ENCODE data around the gene LRRC18.

LRRC18 gene

DNA sequence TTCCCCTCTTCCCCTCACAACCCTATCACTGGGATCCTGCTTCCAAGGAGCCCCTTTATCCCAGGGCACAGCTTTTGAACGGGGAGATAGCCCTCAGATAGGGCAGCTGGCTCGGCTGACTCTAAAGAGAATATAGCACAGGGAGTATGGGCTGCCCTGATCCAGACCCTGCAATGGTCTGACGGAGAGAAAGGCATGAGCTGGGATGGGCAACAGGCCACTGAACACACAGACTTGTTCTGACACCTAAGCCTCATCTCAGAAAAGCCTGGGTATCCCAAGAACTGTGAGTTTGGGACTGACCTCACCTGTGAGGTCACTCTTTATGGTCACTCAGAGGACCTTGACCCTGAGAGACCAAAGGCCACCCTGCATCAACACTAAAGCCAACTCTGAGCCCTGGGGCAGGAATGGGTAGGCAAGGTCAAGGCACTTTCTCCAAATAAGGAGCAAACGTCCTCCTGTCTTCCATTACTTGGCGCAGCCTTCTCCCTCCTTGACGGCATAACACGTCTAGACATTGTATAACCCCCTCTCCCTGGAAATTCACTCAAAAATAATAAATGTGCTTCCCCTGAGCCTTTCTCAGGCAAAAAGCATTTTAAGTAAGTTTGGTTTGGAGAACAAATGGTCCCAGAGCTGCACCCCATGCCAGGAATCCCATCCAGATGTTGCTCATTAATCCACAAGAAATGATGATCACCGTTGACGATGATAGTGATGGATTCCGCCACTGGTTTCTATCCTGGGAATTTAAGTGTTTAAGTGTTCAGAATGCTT, 8.2 kb upstream of the LRRC18 start:
- no peak overlapping the region for H3K4me3 ChIP-seq (ENCODE audit: low read length)
- DNase-seq (ENCODE audit: low read depth, low spot score): no peak

DNA sequence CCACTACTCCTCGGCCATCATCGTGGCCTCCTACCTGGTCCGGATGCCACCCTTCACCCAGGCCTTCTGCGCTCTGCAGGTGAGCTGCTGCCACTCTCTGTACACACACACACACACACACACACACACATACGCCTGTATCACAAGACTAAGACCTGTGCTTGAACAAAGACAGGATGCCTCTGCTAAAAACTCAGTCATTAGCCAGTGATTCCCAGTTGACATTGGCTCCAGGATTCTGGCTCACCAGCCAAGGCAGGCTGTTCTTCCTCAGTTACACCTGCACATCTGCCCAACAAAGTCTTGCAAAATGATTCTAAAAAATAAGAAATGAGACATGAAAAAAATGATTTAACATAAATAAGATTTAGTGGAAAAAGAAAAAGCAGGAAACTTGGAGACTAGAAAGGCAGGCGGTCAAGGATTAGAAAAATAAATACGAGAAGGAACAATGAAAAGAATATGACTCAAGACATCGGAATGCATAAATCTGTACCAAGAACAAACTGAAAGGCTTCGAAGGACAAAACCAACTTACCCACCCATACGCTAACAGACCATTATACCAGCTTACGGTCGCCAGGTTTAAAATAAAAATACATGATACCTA, 7.4 kb upstream of the LRRC18 start:
- no peak for DNase-seq (ENCODE audit: low read depth, low spot score)
- H3K4me3 ChIP-seq (ENCODE audit: low read length): no peak overlapping the region

DNA sequence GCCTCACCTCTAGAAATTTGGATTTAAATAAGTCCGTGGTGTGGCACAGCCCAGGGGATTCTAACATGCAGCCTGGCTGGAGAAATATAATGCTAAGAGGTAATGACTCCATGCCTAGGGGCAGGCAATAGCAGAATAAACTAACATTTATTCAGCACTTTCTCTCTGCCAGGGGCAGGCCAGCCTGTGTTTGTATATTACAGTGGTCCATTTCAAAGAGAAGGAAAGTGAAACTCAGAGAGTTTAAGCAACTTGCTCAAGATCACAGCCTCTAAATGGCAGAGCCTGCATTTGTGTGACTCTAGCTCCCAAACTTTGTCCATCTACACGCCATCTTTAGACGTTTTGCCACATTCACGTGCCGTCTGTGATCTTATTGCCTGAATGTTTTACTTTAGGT, 6.7 kb upstream of the LRRC18 start:
- no peak for DNase-seq (ENCODE audit: low read depth, low spot score)

DNA sequence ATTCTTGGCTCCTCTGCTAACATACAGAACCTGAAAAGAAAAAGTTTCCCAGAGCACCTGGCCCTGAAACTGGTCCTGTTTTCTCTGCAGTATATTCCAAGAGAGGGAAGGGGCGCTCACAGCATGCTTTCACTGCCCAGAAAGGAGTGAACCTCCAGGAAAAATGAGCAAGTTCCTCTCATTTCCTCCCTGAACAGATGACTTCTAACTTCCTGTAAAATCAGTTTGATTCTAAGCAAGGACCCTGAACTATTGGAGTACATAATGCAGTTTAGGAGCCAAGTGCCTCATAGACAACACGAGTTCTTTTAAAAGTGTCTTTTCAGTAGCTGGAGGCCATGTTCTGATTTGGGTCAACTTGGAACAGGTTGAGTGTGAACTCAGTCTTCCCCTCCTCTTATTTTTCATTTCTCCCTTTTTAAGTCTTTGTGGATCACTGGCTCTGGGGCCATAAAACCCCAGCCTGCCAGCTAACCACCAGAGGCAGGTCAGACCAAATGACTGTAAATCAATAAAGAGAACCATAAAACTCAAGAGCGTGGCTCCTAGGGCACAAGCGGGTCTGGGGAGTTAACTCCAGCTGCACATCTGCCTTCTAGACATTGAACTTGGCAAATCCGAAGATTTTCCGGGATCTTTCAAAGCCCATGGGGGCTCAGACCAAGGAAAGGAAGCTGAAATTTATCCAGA, 5.9 kb upstream of the LRRC18 start:
- no peak for DNase-seq (ENCODE audit: low read depth, low spot score)
- no peak overlapping the region for H3K4me3 ChIP-seq (ENCODE audit: low read length)

More for the DNA sequence above, 6.7 kb upstream of the LRRC18 start:
- H3K4me3 ChIP-seq (ENCODE audit: low read length): no peak overlapping the region

DNA sequence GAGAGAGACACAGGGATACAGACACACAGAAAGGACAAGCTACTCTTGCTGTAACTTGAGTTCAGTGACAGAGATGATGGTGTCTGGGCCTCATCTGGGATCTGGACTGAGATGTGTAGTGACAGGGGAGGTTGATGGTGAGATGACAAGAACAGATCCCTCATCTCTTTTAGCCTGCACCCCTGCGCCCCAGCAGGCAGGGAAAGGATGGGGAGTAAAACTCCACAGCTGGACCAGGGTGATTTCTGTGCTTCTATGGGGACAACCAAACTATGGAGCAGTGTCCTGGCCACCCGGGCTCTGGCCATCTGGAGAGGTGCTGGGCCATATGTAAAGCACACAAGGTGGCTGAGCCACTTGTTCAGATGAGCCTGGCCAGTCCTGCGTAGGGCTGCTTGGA, 4.5 kb upstream of the LRRC18 start:
- no peak for DNase-seq (ENCODE audit: low read depth, low spot score)
- no peak overlapping the region for H3K4me3 ChIP-seq (ENCODE audit: low read length)

DNA sequence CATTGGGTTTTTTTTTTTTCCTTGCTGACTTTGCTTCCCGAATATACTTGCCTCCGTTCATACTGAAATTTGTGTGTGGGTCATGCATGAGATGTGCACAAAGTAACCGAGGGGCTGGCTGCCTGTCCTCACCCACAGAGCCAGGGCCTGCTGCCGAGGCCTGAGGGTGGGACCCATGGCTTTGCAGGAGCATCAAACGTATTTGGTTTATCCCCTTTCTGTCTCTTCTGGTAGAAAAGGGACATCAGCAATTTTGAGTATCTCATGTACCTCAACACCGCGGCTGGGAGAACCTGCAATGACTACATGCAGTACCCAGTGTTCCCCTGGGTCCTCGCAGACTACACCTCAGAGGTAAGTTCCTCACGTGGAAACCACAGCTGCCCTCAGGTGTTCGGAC, 3.5 kb upstream of the LRRC18 start:
- no peak overlapping the region for H3K4me3 ChIP-seq (ENCODE audit: low read length)
- no peak for DNase-seq (ENCODE audit: low read depth, low spot score)

DNA sequence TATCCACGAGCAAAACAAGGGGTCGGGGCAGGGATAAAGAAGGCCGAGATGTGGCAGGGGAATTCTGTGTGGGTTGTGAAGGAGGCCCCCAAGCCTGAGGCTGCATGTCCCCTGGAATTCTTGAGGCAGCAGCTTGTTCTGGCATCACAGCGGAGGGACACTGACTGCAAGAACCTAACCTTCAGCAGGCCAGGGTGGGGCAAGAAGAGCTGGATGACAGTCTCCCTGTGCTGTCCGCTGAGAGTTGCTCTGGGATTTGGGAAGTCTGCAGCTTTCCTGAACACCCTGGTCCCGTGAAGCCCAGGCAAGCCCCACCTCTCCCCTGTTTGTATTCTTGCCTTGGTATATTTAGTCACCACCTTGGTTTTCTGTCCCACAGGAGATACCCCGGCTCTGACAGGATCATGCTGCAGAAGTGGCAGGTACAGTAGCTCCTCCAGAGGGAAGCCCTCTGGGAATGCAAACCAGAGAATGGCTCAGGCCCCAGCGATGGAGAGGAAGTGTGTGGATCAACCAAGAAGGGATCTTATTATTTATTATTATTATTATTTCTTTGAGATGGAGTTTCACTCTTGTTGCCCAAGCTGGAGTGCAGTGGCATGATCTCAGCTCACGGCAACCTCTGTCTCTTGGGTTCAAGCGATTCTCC, 1.9 kb upstream of the LRRC18 start:
- no peak for DNase-seq (ENCODE audit: low read depth, low spot score)
- H3K4me3 ChIP-seq (ENCODE audit: low read length): no peak overlapping the region

DNA sequence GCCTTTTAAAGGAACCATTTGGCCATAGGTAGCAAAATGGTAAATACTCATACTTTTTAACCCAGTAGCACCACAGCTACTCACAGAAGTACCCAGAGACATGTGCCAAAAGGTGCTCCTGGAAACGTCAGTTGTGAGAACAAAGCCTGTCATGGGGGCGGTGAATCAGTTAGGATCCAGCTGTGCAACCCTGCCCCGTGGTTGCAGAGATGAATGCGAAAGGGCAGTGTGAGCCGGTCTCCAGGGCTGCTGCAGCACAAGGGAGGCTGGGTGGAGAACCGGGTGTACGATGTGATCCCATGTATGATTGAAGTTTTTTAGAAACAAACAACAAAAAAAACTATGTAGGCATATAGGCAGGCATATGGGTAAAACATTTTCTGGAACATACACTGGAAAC, 1.3 kb upstream of the LRRC18 start:
- DNase-seq (ENCODE audit: low read depth, low spot score): no peak
- no peak overlapping the region for H3K4me3 ChIP-seq (ENCODE audit: low read length)

DNA sequence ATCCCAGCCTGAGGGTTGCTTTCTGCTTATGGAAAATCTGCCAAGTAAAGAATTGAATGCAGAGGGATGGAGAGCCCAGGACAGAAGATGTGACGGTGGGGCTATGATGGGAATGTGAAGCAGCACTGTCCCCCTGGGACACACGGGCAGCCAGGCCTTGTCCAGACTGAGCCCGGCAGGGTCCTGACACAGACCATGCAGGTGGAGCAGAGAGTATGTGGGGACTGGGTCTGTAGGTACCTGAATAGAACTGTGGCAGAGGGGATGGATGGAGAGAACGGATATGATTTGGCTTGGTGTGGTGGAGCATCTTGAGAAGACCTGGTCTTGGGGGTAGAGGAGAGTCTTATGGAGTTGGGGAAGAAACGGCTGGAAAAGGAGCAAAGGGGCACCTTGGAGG, 732 bp upstream of the LRRC18 start:
- no peak for DNase-seq (ENCODE audit: low read depth, low spot score)
- H3K4me3 ChIP-seq (ENCODE audit: low read length): no peak overlapping the region

DNA sequence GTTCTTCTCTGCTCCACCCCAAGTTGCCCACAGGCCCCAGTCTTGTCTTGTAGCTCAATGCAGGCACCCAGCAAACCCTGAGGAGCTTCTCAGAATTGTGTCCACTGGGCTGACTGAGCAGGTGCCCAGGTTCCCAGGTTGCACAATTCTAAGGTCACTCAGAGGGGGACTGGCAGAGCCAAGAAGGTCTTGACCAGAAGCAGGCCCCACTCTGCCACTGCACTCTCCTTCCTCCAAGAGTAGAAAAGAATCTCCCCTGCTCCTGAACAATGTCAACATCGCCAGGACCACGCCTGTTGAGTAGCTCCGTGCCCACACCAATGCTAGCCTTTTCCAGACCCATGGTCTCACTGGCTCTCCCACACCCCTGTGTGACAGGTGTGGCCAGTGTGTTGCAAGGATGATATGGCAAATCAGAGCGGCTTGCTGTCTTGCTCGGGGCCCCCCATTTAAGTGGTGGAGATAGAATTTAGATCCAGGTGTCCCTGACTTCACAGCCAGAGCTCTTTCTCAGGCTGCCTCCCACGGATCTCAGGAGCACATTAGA, 577 bp downstream of the LRRC18 start:
- DNase-seq (ENCODE audit: low read depth, low spot score): no peak
- no peak overlapping the region for H3K4me3 ChIP-seq (ENCODE audit: low read length)

DNA sequence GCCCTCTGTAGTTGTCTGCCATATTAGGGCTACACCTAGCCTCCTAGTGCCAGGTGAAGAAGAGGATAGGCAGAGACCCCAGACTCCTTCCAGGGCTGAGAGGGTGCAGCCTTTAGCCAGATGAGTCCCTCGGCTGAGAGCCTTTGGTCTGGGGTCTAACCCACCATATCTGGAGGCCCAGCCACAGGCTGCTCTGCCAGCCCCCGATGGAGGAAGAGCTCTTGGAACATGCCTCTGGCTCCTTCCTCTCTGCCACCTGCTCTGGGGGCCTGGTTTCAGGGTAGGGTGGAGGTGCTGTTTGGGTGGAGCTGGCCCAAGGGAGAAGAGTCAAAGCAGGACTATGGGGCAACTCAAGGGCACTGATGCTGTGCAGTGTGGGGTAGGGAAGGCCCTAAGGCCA, 1.4 kb downstream of the LRRC18 start:
- no peak overlapping the region for H3K4me3 ChIP-seq (ENCODE audit: low read length)
- no peak for DNase-seq (ENCODE audit: low read depth, low spot score)

DNA sequence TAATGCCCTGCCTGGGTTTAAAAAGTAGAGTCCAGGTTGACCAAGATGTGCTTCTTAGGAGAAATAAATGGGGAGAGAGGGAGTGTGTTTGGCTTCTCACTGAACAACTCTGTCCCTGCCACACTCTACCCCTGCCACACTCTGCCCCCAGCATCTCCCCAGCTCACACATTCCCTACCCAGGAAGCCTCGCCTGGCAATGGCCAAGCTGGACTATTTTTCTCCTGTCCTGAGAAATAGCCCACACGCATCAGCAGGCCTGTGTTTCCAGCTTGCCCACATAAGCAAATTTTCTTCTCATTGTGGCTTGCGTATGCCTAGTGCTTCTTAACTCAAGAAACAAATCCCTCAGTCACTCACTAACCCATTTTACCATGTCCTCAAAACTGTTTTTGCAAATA, 1.8 kb downstream of the LRRC18 start:
- no peak for DNase-seq (ENCODE audit: low read depth, low spot score)
- no peak overlapping the region for H3K4me3 ChIP-seq (ENCODE audit: low read length)

DNA sequence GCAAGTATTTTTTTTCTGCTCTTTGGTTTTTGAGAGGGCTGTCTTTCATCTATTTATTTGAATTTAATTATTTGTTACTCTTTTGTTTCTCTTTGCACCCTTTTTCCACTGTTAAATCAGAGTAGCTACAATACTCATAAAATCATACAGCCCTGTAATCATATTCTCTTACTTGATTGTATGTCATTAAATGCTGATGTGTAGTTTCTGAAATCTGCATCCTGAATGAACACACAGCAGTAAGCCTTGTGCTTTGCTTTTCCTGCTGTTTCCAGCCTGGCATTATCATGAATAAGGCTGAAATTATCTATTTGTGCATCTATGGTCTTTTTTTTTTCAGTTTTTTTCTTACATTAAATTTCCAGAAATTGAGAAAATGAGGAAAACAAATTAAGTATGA, 4.1 kb downstream of the LRRC18 start:
- H3K4me3 ChIP-seq (ENCODE audit: low read length): no peak overlapping the region
- no peak for DNase-seq (ENCODE audit: low read depth, low spot score)

DNA sequence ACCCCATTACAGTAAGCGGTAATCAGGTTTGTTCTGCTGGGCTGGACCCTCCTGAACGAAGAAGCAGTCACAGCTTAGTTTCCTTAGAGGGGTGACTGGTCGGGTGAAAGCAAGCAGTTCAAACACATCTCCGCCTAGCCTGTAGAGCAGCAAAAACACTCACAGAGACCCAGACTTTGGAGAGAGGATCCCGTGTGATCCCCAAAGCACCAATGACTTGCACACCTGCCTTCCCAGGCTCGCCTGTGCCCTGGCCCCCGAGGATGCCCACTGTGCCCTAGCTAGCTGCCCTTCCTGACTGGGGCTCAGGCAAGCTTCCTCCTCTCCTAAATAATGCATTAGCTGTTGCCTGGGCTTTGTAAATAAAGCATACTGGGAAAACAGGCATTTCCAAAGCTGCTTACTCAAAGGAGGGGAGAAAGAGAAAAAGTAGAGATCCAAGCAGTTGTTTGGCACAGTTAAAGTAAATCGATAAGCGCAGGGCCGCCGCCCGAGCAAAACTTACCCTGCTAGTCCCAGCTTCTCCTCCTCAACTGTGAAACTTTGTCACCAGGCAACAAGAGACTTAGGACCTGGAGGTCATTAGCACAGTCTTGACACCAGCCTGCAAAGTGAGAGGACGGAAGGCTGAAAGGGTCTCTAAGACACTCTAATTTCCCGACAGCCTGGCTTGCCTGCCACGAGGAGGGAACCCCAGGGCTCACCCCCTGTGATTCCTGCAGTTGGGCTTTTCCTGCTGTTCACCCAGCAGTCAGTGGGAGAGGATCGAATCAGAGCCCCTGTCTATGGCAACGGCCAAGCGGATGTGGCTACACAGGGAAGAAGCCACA, 4.8 kb downstream of the LRRC18 start:
- peak overlapping the region; percentile 2; the same call in 1 of the 2 replicates for H3K4me3 ChIP-seq (ENCODE audit: low read length)

DNA sequence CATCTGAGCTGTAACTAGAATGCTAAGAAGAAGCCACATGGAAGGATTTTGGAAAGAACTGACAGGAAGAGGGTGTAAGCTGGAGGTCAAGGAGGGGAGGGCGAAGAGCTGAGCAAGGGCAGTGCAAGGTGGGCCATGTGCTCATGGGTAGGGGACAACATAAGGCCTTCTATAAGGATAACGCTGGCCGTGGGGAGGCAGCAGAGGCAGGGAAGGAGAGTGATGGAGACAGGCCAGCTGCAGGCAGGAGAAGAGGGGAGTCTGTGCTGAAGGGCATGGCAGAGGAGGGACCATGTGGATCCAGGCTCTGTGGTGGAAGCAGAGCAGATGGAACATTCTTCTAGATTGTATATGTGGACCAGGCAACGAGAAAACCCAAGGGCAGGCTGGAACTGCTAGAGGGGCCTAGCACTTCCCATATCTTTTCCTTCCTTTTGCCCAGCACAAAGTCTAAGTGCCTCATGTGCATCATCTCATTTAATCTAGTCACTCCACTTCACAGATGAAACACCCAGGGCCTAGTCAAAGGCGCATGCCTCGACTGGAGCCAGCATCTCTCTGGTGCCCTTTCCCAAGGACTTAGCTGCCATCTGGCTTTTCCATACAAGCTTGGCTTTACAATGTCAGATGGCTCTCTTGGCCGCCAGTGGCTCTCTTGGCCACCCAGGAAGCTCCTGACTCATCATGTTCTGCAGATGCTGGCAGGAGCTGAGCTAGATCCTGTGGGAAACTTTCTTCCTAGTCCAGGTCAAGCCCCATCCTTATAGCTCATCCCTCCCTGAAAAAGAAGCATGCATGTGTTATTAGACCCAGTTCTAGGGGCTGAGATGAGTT, 6.6 kb downstream of the LRRC18 start:
- no peak overlapping the region for H3K4me3 ChIP-seq (ENCODE audit: low read length)
- DNase-seq (ENCODE audit: low read depth, low spot score): no peak

More for the DNA sequence above, 4.8 kb downstream of the LRRC18 start:
- DNase-seq (ENCODE audit: low read depth, low spot score): peak; percentile 49

DNA sequence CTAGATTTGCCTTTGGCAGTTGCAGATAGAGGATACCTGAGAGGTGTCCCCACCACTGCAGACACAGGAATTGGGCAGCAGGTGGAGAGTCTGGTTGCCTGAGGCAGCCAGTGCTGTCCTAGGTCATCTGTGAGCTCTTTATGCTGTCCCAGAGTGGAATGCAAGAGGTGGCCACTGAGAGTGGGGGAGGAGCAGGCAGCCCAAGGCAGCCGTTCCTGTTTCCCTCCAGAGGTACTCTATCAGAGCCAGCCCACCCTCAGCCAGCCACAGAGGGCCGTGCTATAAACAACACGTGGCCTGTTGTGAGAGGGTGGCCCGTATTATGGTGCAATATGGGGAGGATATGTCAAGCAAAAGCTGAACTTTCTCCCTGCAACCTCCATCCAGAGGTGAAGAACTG, 8.5 kb downstream of the LRRC18 start:
- no peak overlapping the region for H3K4me3 ChIP-seq (ENCODE audit: low read length)
- no peak for DNase-seq (ENCODE audit: low read depth, low spot score)

DNA sequence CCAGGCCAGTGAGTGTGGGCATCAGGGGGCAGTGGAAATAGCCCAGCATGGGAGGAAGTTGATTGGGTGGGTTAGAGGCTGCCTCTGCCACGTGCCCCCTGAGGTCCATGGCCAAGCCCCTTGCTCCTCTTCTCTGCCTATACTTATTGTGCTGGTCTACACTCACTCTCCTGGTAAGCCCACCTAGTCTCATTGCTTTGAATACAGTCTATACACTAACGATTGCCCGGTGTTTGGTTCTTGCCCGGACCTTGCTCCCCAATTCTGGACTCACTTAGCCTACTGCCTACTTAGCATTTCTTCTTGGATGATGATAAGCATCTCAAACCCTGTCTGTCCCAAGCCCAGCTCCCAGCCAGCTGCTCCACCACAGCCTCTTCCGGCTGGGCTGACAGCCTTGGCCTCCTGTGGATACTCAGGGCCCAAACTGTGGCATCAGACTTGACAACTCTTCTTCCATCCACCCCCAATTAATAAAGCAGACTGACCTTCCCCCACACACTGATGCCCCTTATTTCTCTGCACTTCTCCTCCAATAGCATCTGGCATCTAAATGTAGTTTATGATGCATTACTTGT, 10.1 kb downstream of the LRRC18 start:
- DNase-seq (ENCODE audit: low read depth, low spot score): no peak
- H3K4me3 ChIP-seq (ENCODE audit: low read length): no peak overlapping the region

Measured in Jurkat, Clone E6-1 (cell line).